Measurements from ENCODE around the gene PKNOX1.
A peak's percentile ranks its signal among the peaks of the same experiment; 100 is the strongest.
"Not testable (repeated sequence)": the region's sequence is repeated elsewhere in the genome, so short reads cannot be mapped to it uniquely, and the experiment has no call there.

The PKNOX1 gene

DNA sequence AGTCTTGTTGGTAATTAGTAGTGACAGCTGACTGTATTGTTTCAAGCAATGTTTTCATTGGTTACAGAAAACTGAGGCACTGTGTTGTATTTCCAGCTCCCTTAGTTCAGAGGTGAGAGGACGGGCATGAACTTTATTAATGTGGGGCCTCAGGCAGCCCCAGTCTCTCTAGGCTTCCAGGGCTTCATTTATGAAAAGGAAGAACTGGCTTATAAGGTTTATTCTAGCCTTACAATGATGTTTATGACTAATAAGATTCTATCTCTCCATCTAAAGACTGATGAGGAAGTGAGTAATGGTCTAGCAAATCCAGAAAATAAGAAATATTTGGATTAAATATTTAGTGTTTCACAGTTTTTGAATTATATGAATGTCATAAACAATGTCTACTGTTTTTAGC is 59.7 kb downstream of the PKNOX1 start:
- Histone ChIP-seq H3K9me3 (ENCODE audit: severe bottlenecking) (no peaks in the 10 kb centered on the region), H3K27me3 (ENCODE audit: insufficient read depth, poor library complexity, severe bottlenecking) (no peaks in the 10 kb centered on the region), H3K27ac (ENCODE audit: poor library complexity, severe bottlenecking) (peak overlapping the region; percentile 16), H3K4me3 (ENCODE audit: severe bottlenecking) (no peak overlapping the region), H3K4me1 (ENCODE audit: insufficient read depth, poor library complexity, severe bottlenecking) (peaks cover 3% of the 10 kb centered on the region), H3K36me3 (ENCODE audit: low read depth) (peaks cover 30% of the 10 kb centered on the region)
- TF ChIP-seq, protein P1, sequence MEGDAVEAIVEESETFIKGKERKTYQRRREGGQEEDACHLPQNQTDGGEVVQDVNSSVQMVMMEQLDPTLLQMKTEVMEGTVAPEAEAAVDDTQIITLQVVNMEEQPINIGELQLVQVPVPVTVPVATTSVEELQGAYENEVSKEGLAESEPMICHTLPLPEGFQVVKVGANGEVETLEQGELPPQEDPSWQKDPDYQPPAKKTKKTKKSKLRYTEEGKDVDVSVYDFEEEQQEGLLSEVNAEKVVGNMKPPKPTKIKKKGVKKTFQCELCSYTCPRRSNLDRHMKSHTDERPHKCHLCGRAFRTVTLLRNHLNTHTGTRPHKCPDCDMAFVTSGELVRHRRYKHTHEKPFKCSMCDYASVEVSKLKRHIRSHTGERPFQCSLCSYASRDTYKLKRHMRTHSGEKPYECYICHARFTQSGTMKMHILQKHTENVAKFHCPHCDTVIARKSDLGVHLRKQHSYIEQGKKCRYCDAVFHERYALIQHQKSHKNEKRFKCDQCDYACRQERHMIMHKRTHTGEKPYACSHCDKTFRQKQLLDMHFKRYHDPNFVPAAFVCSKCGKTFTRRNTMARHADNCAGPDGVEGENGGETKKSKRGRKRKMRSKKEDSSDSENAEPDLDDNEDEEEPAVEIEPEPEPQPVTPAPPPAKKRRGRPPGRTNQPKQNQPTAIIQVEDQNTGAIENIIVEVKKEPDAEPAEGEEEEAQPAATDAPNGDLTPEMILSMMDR (IDR thresholded peaks at IDR 0.05; ENCODE audit: poor library complexity, severe bottlenecking), result no peak
- peak; percentile 62; the same call in 2 of the 3 replicates for ATAC-seq (ENCODE audit: low read depth)
- no peak for DNase-seq (ENCODE audit: low spot score)

DNA sequence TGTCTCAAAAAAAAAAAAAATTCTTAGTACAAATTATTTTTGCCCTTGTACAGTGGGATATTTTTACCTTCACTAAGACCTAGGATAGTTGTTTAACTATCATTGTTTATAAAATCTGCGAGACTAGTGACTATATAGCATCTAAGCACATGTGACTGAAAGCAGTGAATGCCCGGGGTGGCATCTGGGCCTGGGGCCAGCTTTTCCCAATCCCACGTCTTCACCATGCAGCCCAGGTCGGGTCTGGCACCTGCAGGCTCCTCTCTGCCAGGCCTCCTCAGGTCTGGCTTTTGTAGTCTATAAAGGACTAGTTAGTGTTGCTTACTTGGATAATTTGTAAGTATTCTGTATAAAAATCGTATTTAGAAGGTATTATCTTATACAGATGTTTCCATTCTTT is 60.5 kb downstream of the PKNOX1 start:
- DNase-seq (ENCODE audit: low spot score) (no peak), ATAC-seq (ENCODE audit: low read depth) (no peak)
- TF ChIP-seq, protein P1 (IDR thresholded peaks at IDR 0.05; ENCODE audit: poor library complexity, severe bottlenecking), result no peak
- no peak overlapping the region for H3K4me3 ChIP-seq (ENCODE audit: severe bottlenecking)
- H3K4me1 ChIP-seq (ENCODE audit: insufficient read depth, poor library complexity, severe bottlenecking), result peaks cover 3% of the 10 kb centered on the region
- no peaks in the 10 kb centered on the region for H3K27me3 ChIP-seq (ENCODE audit: insufficient read depth, poor library complexity, severe bottlenecking)
- no peaks in the 10 kb centered on the region for H3K9me3 ChIP-seq (ENCODE audit: severe bottlenecking)
- peaks cover 26% of the 10 kb centered on the region for H3K36me3 ChIP-seq (ENCODE audit: low read depth)
- H3K27ac ChIP-seq (ENCODE audit: poor library complexity, severe bottlenecking), result peak overlapping the region; percentile 16

DNA sequence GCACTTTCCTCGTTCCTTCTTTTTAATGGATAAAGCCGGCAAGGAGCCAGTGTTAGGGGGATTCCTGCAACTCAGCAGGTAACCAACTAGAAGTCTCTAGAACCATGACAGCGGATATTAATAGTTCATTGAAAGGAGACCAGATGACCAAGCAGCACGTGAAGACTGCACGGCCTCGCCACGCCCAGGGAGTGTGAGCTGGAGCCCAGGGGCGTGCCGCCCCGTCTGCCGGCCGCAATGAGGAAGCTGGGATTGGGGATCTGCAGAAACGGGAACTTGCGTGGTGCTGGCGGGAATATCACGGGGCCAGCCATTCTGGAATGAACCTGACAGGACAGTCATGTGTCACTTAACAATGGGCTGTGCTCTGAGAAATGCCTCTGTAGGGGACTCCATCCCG is 62.5 kb downstream of the PKNOX1 start:
- not testable (repeated sequence) for ATAC-seq (ENCODE audit: low read depth); H3K9me3 ChIP-seq (ENCODE audit: severe bottlenecking); H3K27ac ChIP-seq (ENCODE audit: poor library complexity, severe bottlenecking); DNase-seq (ENCODE audit: low spot score); H3K4me1 ChIP-seq (ENCODE audit: insufficient read depth, poor library complexity, severe bottlenecking); H3K4me3 ChIP-seq (ENCODE audit: severe bottlenecking); H3K27me3 ChIP-seq (ENCODE audit: insufficient read depth, poor library complexity, severe bottlenecking)
- H3K36me3 ChIP-seq (ENCODE audit: low read depth), result peaks cover 11% of the 10 kb centered on the region; the same call in 1 of the 2 replicates

DNA sequence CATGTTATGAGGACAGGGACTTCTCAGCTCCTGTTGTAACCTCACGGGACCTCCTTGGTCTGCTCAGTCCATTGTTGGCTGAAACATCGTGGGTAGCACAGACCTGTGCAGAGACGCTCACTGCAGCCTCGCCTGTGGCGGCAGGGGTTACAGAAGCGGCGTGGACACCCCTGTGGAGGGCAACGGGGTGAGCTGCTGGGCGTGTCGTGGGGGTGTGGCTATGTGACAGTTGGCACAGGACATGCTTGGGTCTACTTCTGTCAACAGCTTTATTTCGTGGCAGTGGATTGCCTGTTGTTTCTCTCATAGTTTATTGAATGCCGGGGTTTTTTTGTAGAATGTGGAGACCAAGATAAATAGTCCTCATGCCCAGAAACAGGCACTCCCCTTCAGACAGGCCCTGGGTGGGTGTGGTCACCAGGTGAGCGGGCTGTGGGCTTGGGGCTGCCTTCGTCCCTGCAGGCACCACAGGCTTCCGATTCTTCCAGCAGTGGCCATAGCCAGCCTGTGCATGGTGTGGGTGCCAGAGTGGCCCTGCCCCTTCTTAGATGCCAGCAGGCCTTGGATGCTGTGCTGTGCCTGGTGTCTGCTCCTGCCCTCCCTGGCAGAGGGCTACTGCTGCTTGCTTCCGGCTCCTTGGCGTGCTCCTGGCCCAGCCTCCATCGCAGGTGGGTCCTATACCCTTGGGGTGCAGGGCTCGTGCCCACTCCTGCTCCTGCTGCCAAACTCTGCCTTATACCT is 63.7 kb downstream of the PKNOX1 start:
- H3K27me3 ChIP-seq (ENCODE audit: insufficient read depth, poor library complexity, severe bottlenecking); DNase-seq (ENCODE audit: low spot score); H3K27ac ChIP-seq (ENCODE audit: poor library complexity, severe bottlenecking); H3K4me3 ChIP-seq (ENCODE audit: severe bottlenecking); H3K9me3 ChIP-seq (ENCODE audit: severe bottlenecking); H3K4me1 ChIP-seq (ENCODE audit: insufficient read depth, poor library complexity, severe bottlenecking): not testable (repeated sequence)
- H3K36me3 ChIP-seq (ENCODE audit: low read depth), result 0 out of 2 replicates have a peak, but pooled peaks cover 11% of the 10 kb centered on the region
- ATAC-seq (ENCODE audit: low read depth), result peak; percentile 11; the same call in 1 of the 3 replicates

DNA sequence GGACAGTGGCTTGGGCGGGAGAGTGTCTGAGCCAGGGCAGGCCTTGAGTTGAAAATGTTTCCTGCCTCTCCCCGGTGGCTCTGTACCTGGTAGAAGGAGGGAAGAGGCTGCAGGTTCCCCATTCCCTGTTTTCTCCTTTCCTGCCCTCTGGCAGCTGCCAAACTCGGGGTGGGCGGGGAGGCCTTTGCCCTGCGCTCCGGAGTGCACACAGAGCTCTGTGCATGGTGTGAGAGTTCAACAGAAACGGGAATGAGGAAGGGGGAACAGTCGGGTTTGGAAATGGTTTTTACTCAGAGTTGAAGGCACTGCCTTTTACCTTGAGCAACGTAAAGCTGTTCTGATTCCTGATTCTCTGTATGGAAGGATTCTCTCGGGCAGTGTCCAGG is 64.3 kb downstream of the PKNOX1 start:
- ATAC-seq (ENCODE audit: low read depth); H3K36me3 ChIP-seq (ENCODE audit: low read depth); H3K27ac ChIP-seq (ENCODE audit: poor library complexity, severe bottlenecking); H3K9me3 ChIP-seq (ENCODE audit: severe bottlenecking); DNase-seq (ENCODE audit: low spot score); H3K4me3 ChIP-seq (ENCODE audit: severe bottlenecking); H3K4me1 ChIP-seq (ENCODE audit: insufficient read depth, poor library complexity, severe bottlenecking); H3K27me3 ChIP-seq (ENCODE audit: insufficient read depth, poor library complexity, severe bottlenecking): not testable (repeated sequence)

DNA sequence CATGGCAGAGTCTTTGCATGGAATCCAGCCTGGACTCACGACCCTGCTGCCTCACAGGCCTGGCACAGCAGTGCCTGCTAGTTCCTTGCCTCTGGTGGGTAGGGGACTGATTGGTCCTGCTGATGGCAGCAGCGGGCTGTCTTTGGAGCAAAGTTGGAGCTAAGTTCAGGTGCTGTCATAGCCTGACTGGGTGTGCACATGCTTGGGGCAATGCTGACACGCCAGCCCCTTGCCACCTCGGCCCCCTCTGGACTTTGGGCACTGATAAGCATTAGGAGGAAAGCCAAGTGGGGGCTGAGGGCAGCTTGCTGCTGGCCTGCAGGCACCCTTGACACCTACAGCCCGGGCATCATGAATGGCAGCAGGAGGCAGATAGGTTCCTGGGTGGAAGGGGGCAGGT is 67.8 kb downstream of the PKNOX1 start:
- not testable (repeated sequence) for H3K36me3 ChIP-seq (ENCODE audit: low read depth); H3K4me1 ChIP-seq (ENCODE audit: insufficient read depth, poor library complexity, severe bottlenecking)

DNA sequence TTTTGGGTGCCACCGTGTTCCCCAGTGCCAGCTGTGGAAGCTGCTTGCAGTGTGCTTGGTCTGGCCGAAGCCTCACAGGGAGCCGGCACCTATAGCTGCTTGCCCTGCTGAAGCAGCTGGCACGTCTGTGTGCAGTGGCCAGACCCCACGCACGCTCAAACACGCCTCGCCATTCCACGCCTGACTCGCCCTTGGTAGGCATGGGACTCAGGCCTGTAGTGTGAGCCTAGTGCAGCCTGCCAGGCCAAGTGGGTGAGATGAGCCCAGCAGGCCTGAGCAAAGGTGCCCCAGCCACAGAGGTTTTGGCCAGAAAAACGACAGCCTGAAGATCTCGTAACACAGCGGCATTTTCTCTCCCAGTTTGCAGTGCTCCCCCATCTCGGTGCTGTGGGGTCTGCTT is 68.9 kb downstream of the PKNOX1 start:
- not testable (repeated sequence) for H3K4me1 ChIP-seq (ENCODE audit: insufficient read depth, poor library complexity, severe bottlenecking); H3K27ac ChIP-seq (ENCODE audit: poor library complexity, severe bottlenecking); H3K36me3 ChIP-seq (ENCODE audit: low read depth); H3K9me3 ChIP-seq (ENCODE audit: severe bottlenecking); H3K4me3 ChIP-seq (ENCODE audit: severe bottlenecking); H3K27me3 ChIP-seq (ENCODE audit: insufficient read depth, poor library complexity, severe bottlenecking); ATAC-seq (ENCODE audit: low read depth)
- peak; percentile 35 for DNase-seq (ENCODE audit: low spot score)

More for the DNA sequence above, 67.8 kb downstream of the PKNOX1 start:
- H3K27me3 ChIP-seq (ENCODE audit: insufficient read depth, poor library complexity, severe bottlenecking); H3K27ac ChIP-seq (ENCODE audit: poor library complexity, severe bottlenecking); H3K4me3 ChIP-seq (ENCODE audit: severe bottlenecking); H3K9me3 ChIP-seq (ENCODE audit: severe bottlenecking): not testable (repeated sequence)
- ATAC-seq (ENCODE audit: low read depth) (peak; percentile 13; the same call in 1 of the 3 replicates), DNase-seq (ENCODE audit: low spot score) (peak; percentile 7)

DNA sequence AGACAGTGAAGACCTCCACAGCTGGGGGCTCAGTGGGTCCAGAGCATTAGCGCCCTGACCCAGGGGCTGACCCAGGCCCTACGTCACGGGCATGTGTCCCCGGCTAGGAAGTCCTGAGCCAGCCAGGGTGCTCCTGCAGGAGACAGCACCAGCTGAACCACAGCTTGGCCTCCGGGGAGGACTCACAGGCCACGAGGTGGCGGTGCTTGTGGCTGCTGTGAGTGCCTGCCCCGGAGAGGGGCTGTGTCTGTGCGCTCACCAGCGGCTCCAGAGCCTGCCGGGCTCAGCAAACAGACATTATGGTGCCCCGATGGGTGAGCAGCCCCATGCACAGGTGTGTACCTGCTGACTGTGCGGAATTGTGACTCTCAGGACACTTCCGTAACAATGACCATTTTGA is 70.2 kb downstream of the PKNOX1 start:
- H3K27ac ChIP-seq (ENCODE audit: poor library complexity, severe bottlenecking); H3K4me3 ChIP-seq (ENCODE audit: severe bottlenecking); H3K36me3 ChIP-seq (ENCODE audit: low read depth); ATAC-seq (ENCODE audit: low read depth); H3K27me3 ChIP-seq (ENCODE audit: insufficient read depth, poor library complexity, severe bottlenecking); H3K9me3 ChIP-seq (ENCODE audit: severe bottlenecking); H3K4me1 ChIP-seq (ENCODE audit: insufficient read depth, poor library complexity, severe bottlenecking): not testable (repeated sequence)
- DNase-seq (ENCODE audit: low spot score), result peak; percentile 10

DNA sequence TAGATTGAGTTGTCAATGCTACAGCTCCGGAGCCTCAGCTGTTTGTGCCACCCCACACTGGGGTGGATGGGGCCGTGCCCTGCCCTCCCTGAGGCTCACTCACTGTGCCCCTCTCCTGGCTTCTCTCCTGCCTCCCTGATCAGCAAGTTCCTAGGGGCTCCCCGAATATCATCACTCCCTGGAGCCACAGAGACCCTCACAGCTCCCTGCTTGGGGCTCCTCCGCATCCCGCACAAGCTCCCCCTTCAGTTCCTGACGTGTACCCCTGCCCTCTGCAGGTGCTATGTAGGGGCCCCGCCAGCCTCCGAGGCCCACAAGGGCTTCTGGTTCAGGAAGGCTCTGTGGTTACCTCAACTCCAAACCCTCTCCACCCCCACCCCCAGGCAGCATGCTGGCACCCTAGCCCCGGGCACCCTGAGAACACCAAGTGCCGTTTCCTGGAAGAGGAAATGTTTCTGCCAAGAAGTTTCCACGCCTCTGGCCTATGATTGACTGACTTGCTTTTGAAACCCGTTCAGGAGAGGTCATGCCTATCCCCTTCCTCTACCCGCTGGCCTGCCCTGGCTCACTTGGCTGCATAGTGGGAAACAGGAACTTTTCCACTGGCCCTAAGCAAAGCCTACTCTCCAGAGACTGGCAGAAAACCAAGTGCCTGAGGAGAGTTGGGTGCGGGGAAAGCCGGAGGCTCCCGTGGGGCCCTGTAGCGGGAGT is 71.0 kb downstream of the PKNOX1 start:
- DNase-seq (ENCODE audit: low spot score), result peak; percentile 19
- H3K9me3 ChIP-seq (ENCODE audit: severe bottlenecking); H3K27ac ChIP-seq (ENCODE audit: poor library complexity, severe bottlenecking); H3K4me3 ChIP-seq (ENCODE audit: severe bottlenecking); H3K4me1 ChIP-seq (ENCODE audit: insufficient read depth, poor library complexity, severe bottlenecking); H3K36me3 ChIP-seq (ENCODE audit: low read depth); H3K27me3 ChIP-seq (ENCODE audit: insufficient read depth, poor library complexity, severe bottlenecking): not testable (repeated sequence)
- peak; percentile 64 for ATAC-seq (ENCODE audit: low read depth)

Data from RWPE2 (cell line).